ENCODE measurements around the gene MAP1LC3B. TPM values are rescaled to one million over a fixed set of nuclear protein-coding genes. Genes with fewer than 3 reads are reported as not detected.

Gene MAP1LC3B
- 51.9 and 57.6 TPM in 2 replicates for total RNA-seq

GRCh38 chr16:87391950-87392820 lies at the start of gene MAP1LC3B:
Gene MAP1LC3B (plus strand): TSS chr16:87392336. CDS start chr16:87392428, 92 bp downstream.

DNA sequence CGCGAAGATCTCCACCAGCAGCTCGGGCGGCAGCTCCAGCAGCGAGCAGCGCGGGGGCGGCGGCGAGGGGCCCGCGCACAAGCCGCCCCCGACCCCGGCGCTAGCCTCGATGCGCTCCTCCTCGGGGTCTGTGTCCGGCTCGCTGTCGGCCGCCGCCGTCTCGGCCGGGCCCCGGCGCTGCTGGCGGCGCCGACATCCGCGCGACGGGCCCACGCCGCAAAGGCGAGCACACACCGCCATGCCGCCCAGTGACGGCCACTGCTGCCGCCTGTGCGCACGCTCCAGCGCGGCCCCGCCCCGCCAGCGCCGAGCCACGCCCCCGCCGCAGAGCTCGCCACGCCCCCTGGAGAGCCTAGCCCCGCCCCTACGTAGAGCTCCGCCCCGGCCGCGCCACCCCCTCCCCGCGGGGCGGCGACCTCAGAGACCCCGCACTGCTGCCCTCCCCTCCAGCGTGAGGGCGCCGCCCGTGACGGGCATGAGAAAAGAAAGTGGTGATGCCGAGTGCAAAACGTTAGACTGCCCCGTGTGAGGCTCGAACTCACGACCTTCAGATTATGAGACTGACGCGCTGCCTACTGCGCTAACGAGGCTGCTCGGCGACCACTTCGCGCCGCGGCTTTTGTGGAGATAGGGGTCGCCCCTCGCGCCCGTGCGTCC lies 8.5 kb upstream of the MAP1LC3B start, which contains the start of gene FBXO31:
TSS of gene FBXO31 (minus strand) at position 272 of the 657 bp plus-strand sequence. CDS start at position 240, 32 bp downstream.

Other genes with a start within 250 kb of the MAP1LC3B start
- gene C16orf95, start 74.9 kb upstream of the MAP1LC3B start, total RNA-seq, result 2.1 and 3.1 TPM in 2 replicates
- 25.6 and 30.6 TPM in 2 replicates for gene FBXO31, start 8.6 kb upstream of the MAP1LC3B start, total RNA-seq
- gene ZCCHC14, start 100.7 kb downstream of the MAP1LC3B start, total RNA-seq, result 26.5 and 31.5 TPM in 2 replicates
- gene JPH3, start 210.2 kb downstream of the MAP1LC3B start, total RNA-seq, result not detected in 2 replicates